ENCODE results near the gene NFASC. TPM values are rescaled to one million over a fixed set of nuclear protein-coding genes. Genes with fewer than 3 reads are reported as not detected.

NFASC gene
- total and polyA plus RNA-seq, 2 donors (not counting 3 experiments of a cell fraction or from before 2014, with no cell fraction given) = not detected

DNA sequence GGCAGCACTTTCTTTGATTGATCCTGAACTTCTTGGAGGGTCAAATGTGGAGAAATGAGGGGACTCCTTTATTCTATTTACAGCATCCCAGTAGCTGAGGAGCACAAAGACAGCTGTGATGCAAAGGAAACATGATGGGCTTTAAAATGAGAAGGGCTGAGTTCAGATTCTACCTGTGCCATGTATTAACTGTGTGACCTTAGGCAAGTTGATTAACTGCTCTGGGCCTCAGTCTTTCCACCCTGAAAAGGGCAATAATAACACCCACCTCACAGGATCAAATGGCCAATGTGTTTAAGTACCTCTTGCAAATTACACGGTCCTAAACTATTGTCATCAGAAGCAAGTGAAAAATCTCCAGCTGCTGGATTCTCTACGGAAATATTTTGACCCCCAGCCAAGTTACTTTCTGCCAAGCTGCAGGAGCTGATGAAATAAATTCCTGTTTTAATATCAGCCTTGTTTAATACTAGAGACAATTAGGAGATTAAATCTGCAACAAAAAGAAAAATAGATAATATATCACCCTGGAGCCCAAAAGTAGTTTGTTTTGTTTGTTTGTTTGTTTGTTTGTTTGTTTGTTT, 197.9 kb downstream of the NFASC start:
- no peaks in the 10 kb centered on the region for H3K27me3 ChIP-seq (ENCODE audit: control insufficient read depth in 2 of 2, insufficient read depth in 2 of 2, low read length in 2 of 2)
- FAIRE-seq = no peak
- no peaks in the 10 kb centered on the region for H3K36me3 ChIP-seq (ENCODE audit: control insufficient read depth in 2 of 2, extremely low read depth in 1 of 2, insufficient read depth in 2 of 2, low read length in 2 of 2)
- no peaks in the 10 kb centered on the region for H3K4me1 ChIP-seq (ENCODE audit: control insufficient read depth, extremely low read depth, insufficient read depth, low read length)
- CTCF ChIA-PET = interaction anchor here (1.1 to 1.2 kb wide), 2 partner anchors 185 to 262 kb away, joined by 3 read pairs; no protein-coding TSS in a partner anchor
- no peak overlapping the region for H3K27ac ChIP-seq (ENCODE audit: insufficient read depth, low read depth, low read length)
- intact Hi-C loops (cut with micrococcal nuclease) (no loop called here), dilution Hi-C loops (cut with MboI; ENCODE audit: extremely low pct_ligation_motif_present, low sequenced_read_pairs) (no loop called here)
- no peak for DNase-seq (ENCODE audit: low read depth, low spot score)
- no peaks in the 10 kb centered on the region for H3K9me1 ChIP-seq (replicated peaks; ENCODE audit: control insufficient read depth, extremely low read depth, insufficient read depth, low read length)
- no TSS peak for BruUV-seq (replicated peaks)
- no peak overlapping the region for H2AFZ ChIP-seq (ENCODE audit: low read depth, low read length)
- H4K20me1 ChIP-seq (replicated peaks; ENCODE audit: control insufficient read depth, extremely low read depth, insufficient read depth, low read length) = no peaks in the 10 kb centered on the region
- no peak overlapping the region for H3K4me2 ChIP-seq (ENCODE audit: insufficient read depth, low read length)
- no peaks in the 10 kb centered on the region for H3K9me3 ChIP-seq (replicated peaks; ENCODE audit: control insufficient read depth, insufficient read depth, low read length)
- no peak overlapping the region for H3K9ac ChIP-seq (replicated peaks; ENCODE audit: extremely low read depth, insufficient read depth, low read length)
- no peaks in the 10 kb centered on the region for H3K79me2 ChIP-seq (ENCODE audit: control insufficient read depth, insufficient read depth, low read length)
- POLR2A ChIA-PET = no interaction called here
- no peak overlapping the region for H3K4me3 ChIP-seq (replicated peaks in 1 of 3; ENCODE audit: insufficient read depth in 1 of 3, low read depth in 1 of 3, low read length in 3 of 3)
- no peak for TF ChIP-seq JUN (IDR thresholded peaks at IDR 0.05; ENCODE audit: borderline replicate concordance, insufficient read depth, insufficient read length, low read depth)
- no peak for TF ChIP-seq FOS (IDR thresholded peaks at IDR 0.05; ENCODE audit: borderline replicate concordance, insufficient read depth, low read length)
- TF ChIP-seq MYC (IDR thresholded peaks at IDR 0.05; ENCODE audit: low read depth, low read length) = no peak
- no peak for TF ChIP-seq EZH2 (IDR thresholded peaks at IDR 0.05; ENCODE audit: borderline replicate concordance, low read depth, low read length, severe bottlenecking)
- TF ChIP-seq, protein P1, sequence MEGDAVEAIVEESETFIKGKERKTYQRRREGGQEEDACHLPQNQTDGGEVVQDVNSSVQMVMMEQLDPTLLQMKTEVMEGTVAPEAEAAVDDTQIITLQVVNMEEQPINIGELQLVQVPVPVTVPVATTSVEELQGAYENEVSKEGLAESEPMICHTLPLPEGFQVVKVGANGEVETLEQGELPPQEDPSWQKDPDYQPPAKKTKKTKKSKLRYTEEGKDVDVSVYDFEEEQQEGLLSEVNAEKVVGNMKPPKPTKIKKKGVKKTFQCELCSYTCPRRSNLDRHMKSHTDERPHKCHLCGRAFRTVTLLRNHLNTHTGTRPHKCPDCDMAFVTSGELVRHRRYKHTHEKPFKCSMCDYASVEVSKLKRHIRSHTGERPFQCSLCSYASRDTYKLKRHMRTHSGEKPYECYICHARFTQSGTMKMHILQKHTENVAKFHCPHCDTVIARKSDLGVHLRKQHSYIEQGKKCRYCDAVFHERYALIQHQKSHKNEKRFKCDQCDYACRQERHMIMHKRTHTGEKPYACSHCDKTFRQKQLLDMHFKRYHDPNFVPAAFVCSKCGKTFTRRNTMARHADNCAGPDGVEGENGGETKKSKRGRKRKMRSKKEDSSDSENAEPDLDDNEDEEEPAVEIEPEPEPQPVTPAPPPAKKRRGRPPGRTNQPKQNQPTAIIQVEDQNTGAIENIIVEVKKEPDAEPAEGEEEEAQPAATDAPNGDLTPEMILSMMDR (IDR thresholded peaks at IDR 0.05; ENCODE audit: extremely low read depth in 1 of 2, insufficient read depth in 1 of 2, low read depth in 1 of 2, low read length in 2 of 2) = no peak
- no peak for TF ChIP-seq POLR2A (IDR thresholded peaks at IDR 0.05; ENCODE audit: low read depth, low read length)
- TF ChIP-seq MAX (IDR thresholded peaks at IDR 0.05; ENCODE audit: insufficient read depth, insufficient read length) = no peak
- no peak for TF ChIP-seq GATA2 (IDR thresholded peaks at IDR 0.05; ENCODE audit: insufficient read depth, insufficient read length, low read depth, low read length)
- TF ChIP-seq POLR2AphosphoS5 (IDR thresholded peaks at IDR 0.05; ENCODE audit: insufficient read depth, low read depth, low read length) = no peak
